Breast epithelium (tissue), 4 donors: ENCODE measurements around the gene NKAIN1. TPM values are rescaled to one million over a fixed set of nuclear protein-coding genes. Genes with fewer than 3 reads are reported as not detected.
"Not testable (repeated sequence)": the region's sequence is repeated elsewhere in the genome, so short reads cannot be mapped to it uniquely, and the experiment has no call there.

Experiments used
- DNase-seq, 2 donors: peaks; one replicate each; pipeline ENCODE4 v3.0.0-alpha.2; 2019; ENCODE audit warnings: low spot score in 2 of 2
- H3K27ac ChIP-seq, 2 donors: fragments of 200-600 bp; sonication (generic) in 1 of 2; one replicate each; pipeline ENCODE4 v1.5.1; 2016 to 2019; ENCODE audit warnings: mild to moderate bottlenecking in 1 of 2
- H3K27me3 ChIP-seq, 2 donors: fragments of 200-600 bp; sonication (generic) in 1 of 2; one replicate each; pipeline versions ENCODE4 v1.5.1 to v1.6.0; 2017 to 2019; ENCODE audit warnings: control low read depth in 1 of 2, mild to moderate bottlenecking in 1 of 2
- H3K36me3 ChIP-seq: fragments of 200-600 bp; one replicate; pipeline ENCODE4 v1.5.1; 2019
- H3K4me1 ChIP-seq, 2 donors: fragments of 200-600 bp; sonication (generic); one replicate each; pipeline ENCODE4 v1.5.1; 2016 to 2019; ENCODE audit warnings: control low read depth in 1 of 2
- H3K4me3 ChIP-seq, 3 donors: fragments of 200-600 bp; sonication (generic); 1 replicate in 2 of 3; 2 replicates in 1 of 3; pipeline ENCODE4 v1.5.1; 2016 to 2019; ENCODE audit warnings: mild to moderate bottlenecking in 3 of 3, moderate library complexity in 2 of 3
- H3K9me3 ChIP-seq, 2 donors: fragments of 200-600 bp; sonication (generic) in 1 of 2; one replicate each; pipeline ENCODE4 v1.5.1; 2016 to 2019; ENCODE audit warnings: control low read depth in 1 of 2
- POLR2A ChIP-seq: fragments of 450-650 bp; IDR thresholded peaks from one replicate; pipeline ENCODE4 v1.6.1; 2016; ENCODE audit warnings: antibody characterized with exemption, mild to moderate bottlenecking, moderate library complexity
- POLR2AphosphoS5 ChIP-seq, 3 donors: sonication (generic); formaldehyde crosslinking; IDR thresholded peaks; one replicate each; pipeline ENCODE4 v1.6.1; 2017; ENCODE audit warnings: antibody characterized with exemption in 3 of 3
- intact Hi-C: fragments of 100-400 bp; cut with DNase I; formaldehyde crosslinking; loops from one replicate; pipeline ENCODE4 v1.15.1; 2023; ENCODE audit warnings: low total_unique reads
- total RNA-seq, 3 donors: library from RNA; depleted of rRNA; stranded (reverse); fragments of >200 nt; gene quantifications; one replicate each; pipeline ENCODE4 v1.1.0, GENCODE V29; 2016
- TF ChIP-seq, protein P1 (sequence below), 3 donors: fragments of 450-650 bp; IDR thresholded peaks; one replicate each; pipeline ENCODE4 v1.5.1; 2016 to 2017; ENCODE audit warnings: antibody characterized with exemption in 3 of 3, mild to moderate bottlenecking in 3 of 3, moderate library complexity in 3 of 3

NKAIN1 gene
- total RNA-seq, 3 donors from 2014 or later, result 0.16 to 2.0 TPM; not detected in 1

DNA sequence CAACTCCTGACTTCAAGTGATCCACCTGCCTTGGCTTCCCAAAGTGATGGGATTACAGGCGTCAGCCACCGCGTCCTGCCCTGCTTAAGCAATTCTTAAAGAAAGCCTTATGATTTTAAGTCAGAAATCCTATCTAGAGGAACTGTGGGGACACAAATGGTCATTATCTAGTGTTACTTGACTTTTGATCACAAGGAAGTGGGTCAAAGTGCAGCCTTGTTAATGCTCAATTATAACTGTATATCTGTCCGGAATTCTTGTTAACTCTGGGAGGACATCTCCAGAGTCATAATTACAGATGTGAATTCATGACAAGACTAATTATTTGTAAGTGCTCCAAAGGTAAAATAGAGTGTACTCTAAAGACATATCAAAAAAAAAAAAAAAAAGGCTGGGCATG lies 97.3 kb downstream of the NKAIN1 start:
- no peaks in the 10 kb centered on the region for H3K9me3 ChIP-seq
- no peaks in the 10 kb centered on the region for H3K4me1 ChIP-seq
- H3K36me3 ChIP-seq, result no peaks in the 10 kb centered on the region
- no peaks in the 10 kb centered on the region for H3K27me3 ChIP-seq
- no peak overlapping the region for H3K27ac ChIP-seq
- TF ChIP-seq POLR2AphosphoS5 (IDR thresholded peaks at IDR 0.05), result no peak
- TF ChIP-seq, protein P1, sequence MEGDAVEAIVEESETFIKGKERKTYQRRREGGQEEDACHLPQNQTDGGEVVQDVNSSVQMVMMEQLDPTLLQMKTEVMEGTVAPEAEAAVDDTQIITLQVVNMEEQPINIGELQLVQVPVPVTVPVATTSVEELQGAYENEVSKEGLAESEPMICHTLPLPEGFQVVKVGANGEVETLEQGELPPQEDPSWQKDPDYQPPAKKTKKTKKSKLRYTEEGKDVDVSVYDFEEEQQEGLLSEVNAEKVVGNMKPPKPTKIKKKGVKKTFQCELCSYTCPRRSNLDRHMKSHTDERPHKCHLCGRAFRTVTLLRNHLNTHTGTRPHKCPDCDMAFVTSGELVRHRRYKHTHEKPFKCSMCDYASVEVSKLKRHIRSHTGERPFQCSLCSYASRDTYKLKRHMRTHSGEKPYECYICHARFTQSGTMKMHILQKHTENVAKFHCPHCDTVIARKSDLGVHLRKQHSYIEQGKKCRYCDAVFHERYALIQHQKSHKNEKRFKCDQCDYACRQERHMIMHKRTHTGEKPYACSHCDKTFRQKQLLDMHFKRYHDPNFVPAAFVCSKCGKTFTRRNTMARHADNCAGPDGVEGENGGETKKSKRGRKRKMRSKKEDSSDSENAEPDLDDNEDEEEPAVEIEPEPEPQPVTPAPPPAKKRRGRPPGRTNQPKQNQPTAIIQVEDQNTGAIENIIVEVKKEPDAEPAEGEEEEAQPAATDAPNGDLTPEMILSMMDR (IDR thresholded peaks at IDR 0.05), result no peak
- TF ChIP-seq POLR2A, result no peak
- no peak for DNase-seq
- intact Hi-C loops, result no loop called here
- H3K4me3 ChIP-seq, result no peak overlapping the region

DNA sequence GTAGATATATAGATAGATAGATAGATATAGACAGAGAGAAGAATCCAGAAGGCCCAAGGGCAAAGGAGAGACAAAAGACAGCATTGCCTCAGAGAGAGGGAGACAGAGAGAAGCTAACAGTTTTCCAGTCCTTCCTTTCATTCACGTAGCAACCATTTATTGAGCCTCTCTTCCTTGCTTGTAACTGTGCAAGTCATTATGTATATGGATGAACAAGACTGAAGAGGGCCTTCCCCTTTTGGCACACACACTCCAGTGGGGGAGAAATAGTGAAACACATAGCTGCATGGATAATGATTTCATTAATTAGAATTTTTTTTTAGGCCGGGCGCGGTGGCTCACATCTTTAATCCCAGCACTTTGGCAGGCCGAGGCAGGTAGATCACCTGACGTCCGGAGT lies 99.4 kb downstream of the NKAIN1 start:
- TF ChIP-seq, protein P1 (IDR thresholded peaks at IDR 0.05), result no peak
- TF ChIP-seq POLR2A, result no peak
- no peak for TF ChIP-seq POLR2AphosphoS5 (IDR thresholded peaks at IDR 0.05)

DNA sequence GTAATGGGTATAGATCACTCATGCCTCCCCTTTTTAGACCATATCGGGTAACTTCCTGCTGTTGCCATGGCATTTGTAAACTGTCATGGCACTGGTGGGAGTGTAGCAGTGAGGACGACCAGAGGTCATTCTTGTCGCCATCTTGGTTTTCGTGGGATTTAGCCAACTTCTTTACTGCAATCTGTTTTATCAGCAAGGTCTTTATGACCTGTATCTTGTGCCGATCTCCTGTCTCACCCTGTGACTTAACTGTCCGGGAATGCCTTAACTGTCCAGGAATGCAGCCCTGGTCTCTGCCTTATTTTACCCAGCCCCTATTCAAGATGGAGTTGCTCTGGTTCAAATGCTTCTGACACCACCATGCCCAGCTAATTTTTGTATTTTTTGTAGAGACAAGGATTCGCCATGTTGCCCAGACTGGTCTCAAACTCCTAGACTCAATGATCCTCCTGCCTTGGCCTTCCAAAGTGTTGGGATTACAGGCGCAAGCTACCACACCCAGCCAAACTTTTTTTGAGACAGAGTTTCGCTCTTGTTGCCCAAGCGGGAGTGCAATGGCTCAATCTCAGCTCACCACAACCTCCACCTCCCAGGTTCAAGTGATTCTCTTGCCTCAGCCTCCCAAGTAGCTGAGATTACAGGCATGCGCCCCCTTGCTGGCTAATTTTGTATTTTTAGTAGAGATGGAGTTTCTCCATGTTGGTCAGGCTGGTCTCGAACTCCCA lies 100.7 kb downstream of the NKAIN1 start:
- H3K4me3 ChIP-seq, intact Hi-C loops, H3K36me3 ChIP-seq, H3K9me3 ChIP-seq, DNase-seq, H3K27me3 ChIP-seq, H3K27ac ChIP-seq, H3K4me1 ChIP-seq: not testable (repeated sequence)

More for the DNA sequence above, 99.4 kb downstream of the NKAIN1 start:
- no peaks in the 10 kb centered on the region for H3K36me3 ChIP-seq
- no peak overlapping the region for H3K27ac ChIP-seq
- no peaks in the 10 kb centered on the region for H3K27me3 ChIP-seq
- intact Hi-C loops, result no loop called here
- no peak overlapping the region for H3K4me3 ChIP-seq
- no peak for DNase-seq
- H3K4me1 ChIP-seq, result no peaks in the 10 kb centered on the region
- peaks cover 0 to 5% of the 10 kb centered on the region in 2 donors for H3K9me3 ChIP-seq

DNA sequence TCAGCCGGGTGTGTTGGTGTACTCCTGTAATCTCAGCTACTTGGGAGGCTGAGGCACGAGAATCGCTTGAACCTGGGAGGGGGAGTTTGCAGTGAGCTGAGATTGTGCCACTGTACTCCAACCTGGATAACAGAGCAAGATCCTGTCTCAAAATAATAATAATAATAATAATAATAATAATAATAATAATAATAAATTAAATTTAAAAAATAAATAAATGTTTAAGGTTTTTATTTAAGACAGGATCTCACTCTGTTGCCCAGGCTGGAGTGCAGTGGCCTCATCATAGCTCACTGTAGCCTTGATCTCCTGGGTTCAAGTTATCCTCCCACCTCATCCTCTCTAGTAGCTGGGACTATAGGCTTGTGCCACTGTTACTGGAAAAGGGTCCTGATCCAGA lies 101.8 kb downstream of the NKAIN1 start:
- H3K36me3 ChIP-seq, intact Hi-C loops, H3K9me3 ChIP-seq, H3K4me1 ChIP-seq, H3K27ac ChIP-seq, DNase-seq, H3K4me3 ChIP-seq, H3K27me3 ChIP-seq: not testable (repeated sequence)

DNA sequence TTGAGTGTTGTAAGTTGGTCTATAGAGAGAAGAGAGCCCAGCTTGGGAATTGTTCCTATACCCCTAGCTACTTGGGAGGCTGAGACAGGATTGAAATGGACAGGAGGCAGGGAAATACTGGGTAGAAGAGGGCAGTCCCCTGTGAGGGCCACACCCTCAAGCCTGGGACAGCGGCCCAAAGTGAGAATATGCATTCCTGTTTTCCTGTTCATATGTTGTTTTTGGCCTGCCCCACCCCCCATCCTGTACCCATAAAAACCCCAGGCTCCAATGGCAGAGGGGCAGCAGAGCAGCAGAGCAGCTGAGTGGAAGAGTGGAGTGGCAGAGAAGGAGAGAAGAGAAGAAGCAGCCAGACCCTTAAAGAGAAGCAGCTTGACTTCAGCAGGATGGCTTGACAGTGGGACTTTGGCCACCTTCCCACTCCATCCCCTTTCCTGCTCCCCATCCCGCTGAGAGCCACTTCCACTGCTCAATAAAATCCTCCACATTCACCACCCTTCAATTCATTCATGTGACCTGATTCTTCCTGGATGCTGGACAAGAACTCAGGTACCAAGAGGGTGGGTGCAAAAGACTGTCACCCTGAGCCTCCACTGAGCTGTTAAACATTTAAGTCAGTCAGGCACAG lies 103.6 kb downstream of the NKAIN1 start:
- Histone ChIP-seq H3K9me3 (peaks cover 0 to 5% of the 10 kb centered on the region in 2 donors), H3K36me3 (no peaks in the 10 kb centered on the region), H3K27me3 (no peaks in the 10 kb centered on the region), H3K27ac (no peak overlapping the region), H3K4me1 (no peaks in the 10 kb centered on the region), H3K4me3 (no peak overlapping the region)
- no peak for TF ChIP-seq POLR2AphosphoS5 (IDR thresholded peaks at IDR 0.05)
- no peak for TF ChIP-seq POLR2A
- TF ChIP-seq, protein P1 (IDR thresholded peaks at IDR 0.05), result no peak
- intact Hi-C loops, result no loop called here
- DNase-seq, result no peak

DNA sequence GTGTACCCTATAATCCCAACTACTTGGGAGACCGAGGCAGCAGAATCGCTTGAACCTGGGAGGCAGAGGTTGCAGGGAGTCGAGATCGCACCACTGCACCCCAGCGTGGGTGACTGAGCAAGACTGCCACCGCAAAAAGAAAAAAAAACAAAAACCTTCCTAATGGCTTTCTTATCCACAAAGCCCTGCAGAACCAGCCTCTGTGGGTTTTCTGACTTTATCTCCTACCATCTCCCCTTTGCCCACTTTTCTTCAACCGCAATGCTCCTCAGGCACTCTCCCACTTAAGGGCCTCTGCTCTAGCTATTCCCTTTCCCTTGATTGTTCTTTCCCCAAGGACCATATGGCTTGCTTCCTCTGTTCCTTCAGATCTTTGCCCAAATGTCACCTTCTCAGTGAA lies 106.3 kb downstream of the NKAIN1 start:
- TF ChIP-seq, protein P1 (IDR thresholded peaks at IDR 0.05), result no peak
- TF ChIP-seq POLR2AphosphoS5 (IDR thresholded peaks at IDR 0.05) (no peak), POLR2A (no peak)
- Histone ChIP-seq H3K4me1 (no peaks in the 10 kb centered on the region), H3K4me3 (no peak overlapping the region), H3K9me3 (peaks cover 0 to 5% of the 10 kb centered on the region in 2 donors), H3K27me3 (no peaks in the 10 kb centered on the region), H3K36me3 (no peaks in the 10 kb centered on the region), H3K27ac (no peak overlapping the region)
- intact Hi-C loops, result no loop called here
- DNase-seq, result no peak
